ACC112 (cell line): ENCODE measurements around the gene SHKBP1.

Experiments used
- H2AFZ ChIP-seq: fragments of 200-600 bp; sonication (generic); one replicate; pipeline ENCODE4 v1.6.0; 2017; ENCODE audit warnings: antibody characterized with exemption, low read length; ENCODE audit not compliant: unreplicated experiment
- H3K27ac ChIP-seq: fragments of 200-600 bp; sonication (generic); 2 replicates; pipeline ENCODE4 v1.5.1; 2014; ENCODE audit warnings: low read depth, mild to moderate bottlenecking, antibody characterized with exemption, low read length, moderate library complexity
- H3K27me3 ChIP-seq: fragments of 200-600 bp; sonication (generic); 2 replicates; pipeline ENCODE4 v1.6.1; 2014; ENCODE audit warnings: mild to moderate bottlenecking, antibody characterized with exemption, low read length, moderate library complexity, mixed read lengths; ENCODE audit not compliant: insufficient read depth
- H3K36me3 ChIP-seq: fragments of 200-600 bp; sonication (generic); 2 replicates; pipeline ENCODE4 v1.6.1; 2016; ENCODE audit warnings: mild to moderate bottlenecking, antibody characterized with exemption, low read length, moderate library complexity, mixed read lengths; ENCODE audit not compliant: insufficient read depth
- H3K4me1 ChIP-seq: fragments of 200-600 bp; sonication (generic); one replicate; pipeline ENCODE4 v1.6.1; 2016; ENCODE audit warnings: low read length, mixed read lengths; ENCODE audit not compliant: insufficient read depth, unreplicated experiment, control insufficient read depth
- H3K4me3 ChIP-seq: fragments of 200-600 bp; sonication (generic); 2 replicates; pipeline ENCODE4 v1.5.1; 2014; ENCODE audit warnings: mild to moderate bottlenecking, low read depth, low read length
- H3K79me2 ChIP-seq: fragments of 200-600 bp; sonication (generic); one replicate; pipeline ENCODE4 v1.6.0; 2016; ENCODE audit warnings: low read length; ENCODE audit not compliant: control insufficient read depth, unreplicated experiment, insufficient read depth

SHKBP1 gene, protein sequence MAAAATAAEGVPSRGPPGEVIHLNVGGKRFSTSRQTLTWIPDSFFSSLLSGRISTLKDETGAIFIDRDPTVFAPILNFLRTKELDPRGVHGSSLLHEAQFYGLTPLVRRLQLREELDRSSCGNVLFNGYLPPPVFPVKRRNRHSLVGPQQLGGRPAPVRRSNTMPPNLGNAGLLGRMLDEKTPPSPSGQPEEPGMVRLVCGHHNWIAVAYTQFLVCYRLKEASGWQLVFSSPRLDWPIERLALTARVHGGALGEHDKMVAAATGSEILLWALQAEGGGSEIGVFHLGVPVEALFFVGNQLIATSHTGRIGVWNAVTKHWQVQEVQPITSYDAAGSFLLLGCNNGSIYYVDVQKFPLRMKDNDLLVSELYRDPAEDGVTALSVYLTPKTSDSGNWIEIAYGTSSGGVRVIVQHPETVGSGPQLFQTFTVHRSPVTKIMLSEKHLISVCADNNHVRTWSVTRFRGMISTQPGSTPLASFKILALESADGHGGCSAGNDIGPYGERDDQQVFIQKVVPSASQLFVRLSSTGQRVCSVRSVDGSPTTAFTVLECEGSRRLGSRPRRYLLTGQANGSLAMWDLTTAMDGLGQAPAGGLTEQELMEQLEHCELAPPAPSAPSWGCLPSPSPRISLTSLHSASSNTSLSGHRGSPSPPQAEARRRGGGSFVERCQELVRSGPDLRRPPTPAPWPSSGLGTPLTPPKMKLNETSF

DNA sequence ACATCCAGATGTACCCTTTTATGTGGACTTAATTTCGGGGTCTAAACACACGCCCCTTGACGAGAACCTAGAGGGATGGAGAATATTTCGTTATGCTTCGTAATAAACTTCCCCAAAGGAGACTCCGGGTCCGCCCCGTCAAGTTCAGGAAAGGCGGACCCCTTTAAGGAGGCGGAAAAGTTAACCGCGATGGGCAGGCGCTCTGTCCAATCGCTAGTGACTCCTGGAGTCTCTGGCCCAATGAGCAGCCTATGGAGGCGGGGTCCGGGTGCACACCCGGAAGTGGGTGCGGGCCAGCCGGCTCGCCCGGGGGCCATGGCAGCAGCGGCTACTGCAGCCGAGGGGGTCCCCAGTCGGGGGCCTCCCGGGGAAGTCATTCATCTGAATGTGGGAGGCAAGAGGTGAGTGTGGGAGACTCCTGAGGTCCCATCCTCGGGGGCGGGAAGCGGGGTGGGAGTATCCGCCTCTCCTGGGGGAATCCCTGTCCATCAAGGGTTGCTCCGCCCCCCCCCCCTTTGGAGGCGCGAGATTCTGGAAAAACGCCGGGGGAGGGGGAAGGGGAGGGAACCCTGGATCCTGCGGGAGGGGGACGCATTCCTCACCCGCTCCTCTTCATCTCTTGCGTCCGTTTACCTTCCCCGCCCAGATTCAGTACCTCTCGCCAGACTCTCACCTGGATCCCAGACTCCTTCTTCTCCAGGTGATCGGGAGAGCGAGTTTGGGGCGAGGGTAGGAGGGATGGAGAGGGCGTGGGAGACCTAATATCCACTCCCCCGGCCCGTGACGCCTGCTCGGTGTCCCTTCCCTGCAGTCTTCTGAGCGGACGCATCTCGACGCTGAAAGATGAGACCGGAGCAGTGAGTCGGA is at the start of gene SHKBP1:
TSS of gene SHKBP1 (plus strand) at position 289 of the 867 bp plus-strand sequence. CDS start at position 316, 27 bp downstream.
- Histone ChIP-seq H3K27me3 (no peaks in the 10 kb centered on the region), H3K27ac (no peak within 1 kb of the TSS; the same call in 1 of the 2 replicates), H3K4me3 (peak within 1 kb of the TSS; percentile 96), H3K36me3 (no peaks in the 10 kb centered on the region), H2AFZ (peak within 1 kb of the TSS; percentile 75), H3K4me1 (peaks cover 3% of the 10 kb centered on the region), H3K79me2 (no peaks in the 10 kb centered on the region)

DNA sequence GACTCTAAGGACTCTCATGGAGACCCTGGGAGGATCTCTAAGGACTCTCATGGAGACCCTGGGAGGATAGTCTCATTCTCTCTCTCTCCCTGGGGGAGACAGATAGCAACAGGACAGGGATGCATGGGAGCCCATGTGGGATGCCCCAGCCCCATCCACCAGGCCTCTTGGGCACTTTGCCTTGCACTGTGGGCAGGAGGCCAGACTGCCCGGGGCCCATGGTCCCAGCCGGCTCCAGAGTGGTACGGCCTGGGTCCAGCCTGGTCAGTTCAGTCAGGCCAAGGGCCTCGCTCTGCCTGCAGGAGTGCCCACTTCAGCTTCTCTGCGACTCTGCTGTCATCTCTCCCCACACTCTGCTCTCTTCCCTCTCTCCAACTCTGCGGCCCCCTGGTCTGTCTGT is 48.6 kb upstream of the SHKBP1 start:
- no peak overlapping the region for H2AFZ ChIP-seq
- H3K4me3 ChIP-seq: no peak overlapping the region
- no peaks in the 10 kb centered on the region for H3K79me2 ChIP-seq
- H3K36me3 ChIP-seq: no peaks in the 10 kb centered on the region
- H3K27ac ChIP-seq: no peak overlapping the region
- no peaks in the 10 kb centered on the region for H3K4me1 ChIP-seq
- peaks cover 7% of the 10 kb centered on the region; the same call in 1 of the 2 replicates for H3K27me3 ChIP-seq

DNA sequence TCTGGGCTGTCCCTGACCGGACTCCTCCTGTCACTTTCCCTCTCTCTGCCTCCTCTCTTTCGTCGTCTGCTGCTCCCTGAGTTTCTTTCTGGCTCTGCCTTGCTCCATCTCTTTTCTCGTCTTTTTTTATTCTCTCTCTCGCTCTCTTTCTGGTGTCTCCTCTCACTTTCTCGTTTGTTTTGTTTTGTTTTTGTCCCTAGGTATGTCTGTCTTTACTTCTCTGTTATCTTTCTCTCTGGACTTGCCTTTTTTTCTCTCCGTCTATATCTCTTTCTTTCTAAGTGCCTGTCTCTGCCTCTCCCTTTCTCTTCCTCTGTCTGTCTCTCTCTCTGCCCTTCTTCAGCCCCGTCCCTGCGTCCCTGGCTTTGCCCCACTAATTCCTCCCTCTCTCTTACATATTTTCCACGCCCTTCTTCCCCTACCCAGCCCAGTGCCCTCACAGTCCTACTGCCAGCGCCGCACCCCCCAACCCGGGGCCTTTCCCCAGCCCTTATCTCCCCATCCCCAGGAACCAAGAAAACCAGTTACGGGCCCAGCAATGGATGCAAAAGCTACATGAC is 48.1 kb upstream of the SHKBP1 start:
- Histone ChIP-seq H3K4me3 (no peak overlapping the region), H2AFZ (no peak overlapping the region), H3K27me3 (peaks cover 7% of the 10 kb centered on the region; the same call in 1 of the 2 replicates), H3K4me1 (no peaks in the 10 kb centered on the region), H3K79me2 (no peaks in the 10 kb centered on the region), H3K36me3 (no peaks in the 10 kb centered on the region), H3K27ac (no peak overlapping the region)

DNA sequence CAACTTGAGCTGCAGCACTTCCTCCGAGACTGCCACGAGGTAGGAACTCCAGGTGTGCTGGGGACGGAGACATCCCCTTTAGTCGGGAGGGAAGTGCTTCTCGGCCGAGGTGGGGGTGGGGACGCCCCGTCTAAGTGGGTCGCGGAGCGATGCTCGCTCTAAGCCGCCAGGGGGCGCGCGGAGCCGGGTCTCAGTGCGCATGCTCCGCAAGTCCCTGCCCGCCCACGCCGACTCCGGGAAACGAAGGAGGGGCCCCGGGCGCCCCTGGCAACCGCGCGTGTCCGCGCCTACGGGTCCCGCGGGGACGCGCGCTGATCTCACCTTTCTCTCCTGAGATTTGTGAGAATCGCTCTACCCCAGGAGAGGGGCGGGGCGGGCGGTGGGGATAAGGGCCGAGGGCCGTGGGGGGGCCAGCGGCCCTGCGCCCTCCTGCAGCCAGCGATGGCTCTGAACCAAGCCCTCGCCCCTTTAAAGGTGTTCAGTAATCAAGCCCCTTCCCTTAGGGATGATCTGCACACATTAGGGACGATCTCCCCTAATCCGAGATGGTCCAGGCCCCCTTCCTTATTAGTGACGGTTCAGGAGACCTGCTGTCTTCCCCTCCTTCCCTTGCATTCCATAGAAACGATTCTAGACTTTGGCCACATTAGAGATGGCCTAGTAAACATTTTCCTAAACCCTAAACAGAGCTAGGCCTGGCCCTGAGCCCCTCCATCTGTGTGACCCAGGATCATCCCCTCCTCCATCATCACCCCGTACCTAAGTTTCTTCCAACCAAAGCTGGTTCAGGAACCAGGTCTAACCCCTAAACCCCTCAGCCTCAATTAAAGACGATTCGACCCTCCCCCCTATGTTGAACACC is 47.3 kb upstream of the SHKBP1 start:
- Histone ChIP-seq H2AFZ (peak overlapping the region; percentile 38), H3K36me3 (no peaks in the 10 kb centered on the region), H3K4me3 (peak overlapping the region; percentile 74), H3K27ac (no peak overlapping the region), H3K4me1 (no peaks in the 10 kb centered on the region), H3K79me2 (no peaks in the 10 kb centered on the region), H3K27me3 (peaks cover 12% of the 10 kb centered on the region; the same call in 1 of the 2 replicates)

DNA sequence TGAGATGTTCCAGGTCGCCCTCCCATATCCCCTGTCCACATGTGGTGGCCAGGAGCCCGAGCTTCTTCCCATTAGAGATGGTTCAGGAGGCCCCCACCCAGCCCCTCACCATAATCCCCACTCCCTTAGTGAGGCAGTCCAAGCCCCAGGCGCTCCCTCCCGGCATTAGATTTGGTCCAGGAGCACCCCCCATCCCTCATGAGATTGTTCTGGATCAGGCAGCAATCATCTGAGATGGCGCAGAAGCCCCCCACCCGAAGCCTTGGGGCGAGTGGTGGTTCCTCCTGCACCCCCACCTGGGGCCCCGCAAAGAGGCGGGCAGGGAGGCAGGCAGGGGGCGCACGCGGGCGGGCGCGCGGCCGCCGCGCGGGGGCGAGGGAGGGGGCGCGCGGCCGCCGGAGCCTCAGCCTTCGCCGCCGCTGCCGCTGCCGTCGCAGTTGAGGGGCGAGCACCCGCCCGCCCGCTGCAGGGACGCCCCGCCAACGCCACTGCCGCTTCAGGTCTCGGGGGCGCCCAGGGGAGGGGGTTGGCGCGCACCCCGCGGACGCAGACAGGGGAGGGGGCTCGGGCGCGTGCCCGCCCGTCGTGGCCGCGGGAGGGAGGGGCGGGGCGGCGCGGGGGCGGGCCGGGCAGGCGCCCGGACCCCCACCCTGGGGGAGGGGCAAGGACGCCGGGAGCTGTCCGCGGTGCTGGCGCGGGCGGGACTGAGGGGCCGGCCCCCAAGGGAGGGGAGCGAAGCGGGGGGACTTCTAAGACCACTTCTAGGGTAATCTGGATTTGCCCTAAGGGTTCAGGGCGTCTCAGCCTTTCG is 46.4 kb upstream of the SHKBP1 start:
- H3K27me3 ChIP-seq: peaks cover 13% of the 10 kb centered on the region; the same call in 1 of the 2 replicates
- no peaks in the 10 kb centered on the region for H3K79me2 ChIP-seq
- H3K4me1 ChIP-seq: no peaks in the 10 kb centered on the region
- H2AFZ ChIP-seq: no peak overlapping the region
- H3K27ac ChIP-seq: no peak overlapping the region
- H3K36me3 ChIP-seq: no peaks in the 10 kb centered on the region
- no peak overlapping the region for H3K4me3 ChIP-seq

DNA sequence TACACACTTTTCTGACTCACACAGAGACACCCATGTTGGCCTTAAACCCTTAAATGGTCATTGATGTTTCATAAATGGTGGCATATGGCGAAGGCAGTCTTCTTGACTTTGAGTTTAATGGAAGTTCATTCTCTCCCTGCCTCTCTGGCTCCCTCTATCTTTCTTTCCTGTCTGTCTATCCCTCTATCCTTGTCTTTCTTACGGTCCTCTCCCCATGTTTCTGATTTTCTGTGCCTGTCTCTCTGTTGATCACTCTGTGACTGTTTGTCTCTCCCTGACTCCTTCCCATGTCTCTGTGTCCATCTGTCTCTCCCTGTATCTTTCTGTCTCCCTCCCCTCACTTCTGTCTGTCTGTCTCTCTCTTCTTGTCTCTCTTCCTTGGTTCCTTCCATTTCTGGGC is 43.2 kb upstream of the SHKBP1 start:
- Histone ChIP-seq H3K4me3 (no peak overlapping the region), H3K27me3 (peaks cover 13% of the 10 kb centered on the region; the same call in 1 of the 2 replicates), H3K36me3 (no peaks in the 10 kb centered on the region), H3K27ac (no peak overlapping the region), H2AFZ (no peak overlapping the region), H3K4me1 (no peaks in the 10 kb centered on the region), H3K79me2 (no peaks in the 10 kb centered on the region)

DNA sequence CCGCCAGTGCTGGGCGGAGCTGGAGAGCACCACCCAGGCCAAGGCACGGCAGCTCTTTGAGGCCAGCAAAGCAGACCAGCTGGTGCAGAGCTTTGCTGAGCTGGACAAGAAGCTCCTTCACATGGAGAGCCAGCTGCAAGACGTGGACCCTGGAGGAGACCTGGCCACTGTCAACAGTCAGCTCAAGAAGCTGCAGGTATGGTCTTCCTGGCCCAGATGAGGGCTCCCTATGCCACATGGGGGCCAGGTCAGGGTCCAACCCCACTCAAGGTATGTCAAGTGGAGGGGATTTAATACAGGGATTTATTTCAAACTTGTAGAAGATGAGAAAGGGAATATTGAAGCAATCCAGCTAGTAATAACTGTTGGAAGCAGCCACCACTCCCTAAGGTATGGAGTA is 42.5 kb upstream of the SHKBP1 start:
- Histone ChIP-seq H3K4me1 (no peaks in the 10 kb centered on the region), H3K36me3 (no peaks in the 10 kb centered on the region), H3K79me2 (no peaks in the 10 kb centered on the region), H2AFZ (no peak overlapping the region), H3K27ac (no peak overlapping the region), H3K27me3 (peaks cover 13% of the 10 kb centered on the region; the same call in 1 of the 2 replicates), H3K4me3 (no peak overlapping the region)

DNA sequence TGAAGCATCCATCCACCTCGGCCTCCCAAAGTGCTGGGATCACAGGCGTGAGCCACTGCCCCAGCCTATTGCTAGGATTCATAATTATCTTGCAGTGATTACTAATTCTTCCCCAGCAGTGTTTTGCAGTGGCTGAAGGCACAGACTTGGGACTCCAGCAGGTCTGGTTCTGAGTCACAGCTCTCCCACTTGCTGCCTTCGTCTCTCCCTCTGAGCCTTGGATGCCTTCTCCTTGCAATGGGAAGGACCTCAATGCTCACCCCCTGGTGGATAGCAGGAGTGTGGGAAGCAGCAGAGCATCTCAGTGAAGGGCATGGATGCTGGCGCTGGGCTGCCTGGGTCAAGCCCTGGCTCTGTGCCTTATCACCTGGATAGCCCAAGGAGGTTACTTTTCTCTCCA is 37.6 kb upstream of the SHKBP1 start:
- Histone ChIP-seq H3K27ac (no peak overlapping the region), H3K79me2 (no peaks in the 10 kb centered on the region), H3K27me3 (0 out of 2 replicates have a peak, but pooled peaks cover 4% of the 10 kb centered on the region), H3K4me3 (no peak overlapping the region), H3K36me3 (no peaks in the 10 kb centered on the region), H3K4me1 (no peaks in the 10 kb centered on the region), H2AFZ (no peak overlapping the region)

DNA sequence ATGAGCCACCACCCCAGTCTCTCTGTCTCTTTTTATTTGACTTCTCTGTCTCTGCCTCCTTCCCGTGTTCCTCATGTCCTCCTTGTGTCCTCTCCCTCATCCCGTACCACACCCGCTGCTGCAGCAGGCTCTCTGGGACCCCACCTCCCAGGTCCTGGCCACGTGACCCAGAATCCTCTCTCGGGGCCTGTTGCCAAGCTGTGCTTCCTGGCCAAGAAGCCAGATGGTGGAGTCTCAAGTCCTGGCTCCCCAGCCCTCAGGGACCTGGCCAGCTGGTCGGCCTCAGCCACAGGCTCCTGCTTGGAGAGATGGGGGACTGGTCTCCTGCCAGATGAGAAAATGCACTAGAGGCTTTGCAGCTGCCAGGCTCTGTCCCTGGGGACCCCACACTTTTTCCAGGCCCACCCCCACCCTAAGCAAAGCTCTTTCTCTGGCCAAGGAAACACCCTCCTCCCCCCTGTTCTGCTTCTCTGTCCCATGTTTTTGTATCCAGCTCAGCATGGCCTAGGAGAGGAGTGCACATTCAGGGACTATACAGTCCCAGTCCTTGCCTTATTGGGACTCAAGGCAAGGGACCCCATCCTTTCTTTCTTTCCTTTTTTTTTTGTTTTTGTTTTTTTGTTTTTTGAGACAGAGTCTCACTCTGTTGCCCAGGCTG is 34.3 kb upstream of the SHKBP1 start:
- Histone ChIP-seq H3K27me3 (no peaks in the 10 kb centered on the region), H2AFZ (no peak overlapping the region), H3K4me1 (no peaks in the 10 kb centered on the region), H3K4me3 (no peak overlapping the region), H3K27ac (no peak overlapping the region), H3K36me3 (no peaks in the 10 kb centered on the region), H3K79me2 (no peaks in the 10 kb centered on the region)
